Osteocyte (in vitro differentiated cells): ENCODE measurements around the gene GTSE1. TPM values are rescaled to one million over a fixed set of nuclear protein-coding genes. Genes with fewer than 3 reads are reported as not detected.

Experiments used
- DNase-seq: peaks from one replicate; pipeline ENCODE4 v3.0.0; 2021; ENCODE audit warnings: mixed read lengths; ENCODE audit not compliant: unreplicated experiment; ENCODE audit errors: extremely low spot score
- H3K27ac Mint-ChIP-seq: one replicate; pipeline ENCODE4 v1.8.0; 2021; ENCODE audit warnings: mild to moderate bottlenecking, mixed read lengths; ENCODE audit not compliant: unreplicated experiment
- H3K27me3 Mint-ChIP-seq: one replicate; pipeline ENCODE4 v1.8.0; 2021; ENCODE audit warnings: mixed read lengths; ENCODE audit not compliant: unreplicated experiment
- H3K36me3 Mint-ChIP-seq: one replicate; pipeline ENCODE4 v1.8.0; 2021; ENCODE audit warnings: mixed read lengths; ENCODE audit not compliant: unreplicated experiment
- H3K4me1 Mint-ChIP-seq: one replicate; pipeline ENCODE4 v1.8.0; 2021; ENCODE audit warnings: mixed read lengths; ENCODE audit not compliant: unreplicated experiment
- H3K4me3 Mint-ChIP-seq: one replicate; pipeline ENCODE4 v1.8.0; 2021; ENCODE audit warnings: mild to moderate bottlenecking, moderate library complexity, mixed read lengths; ENCODE audit not compliant: unreplicated experiment
- H3K9me3 Mint-ChIP-seq: one replicate; pipeline ENCODE4 v1.8.0; 2021; ENCODE audit warnings: mixed read lengths; ENCODE audit not compliant: unreplicated experiment
- CTCF ChIP-seq: fragments of 200-600 bp; sonication (generic); IDR thresholded peaks from 2 replicates; pipeline ENCODE4 v1.5.0; 2021; ENCODE audit warnings: antibody characterized with exemption, mild to moderate bottlenecking, moderate library complexity
- total RNA-seq: library from RNA; stranded (reverse); gene quantifications from 2 replicates; pipeline ENCODE4 v1.2.1, GENCODE V29; 2021

Gene GTSE1
- total RNA-seq, 1 donor from 2014 or later = 9.4 TPM

GRCh38 chr22:46353483-46354105, 56.9 kb downstream of the GTSE1 start:
- Mint-ChIP-seq H3K27ac (no peak overlapping the region), H3K36me3 (peaks cover 25% of the 10 kb centered on the region), H3K27me3 (no peaks in the 10 kb centered on the region), H3K4me1 (peaks cover 6% of the 10 kb centered on the region), H3K4me3 (no peak overlapping the region), H3K9me3 (no peaks in the 10 kb centered on the region)
- DNase-seq = no peak
- TF ChIP-seq CTCF = no peak

DNA sequence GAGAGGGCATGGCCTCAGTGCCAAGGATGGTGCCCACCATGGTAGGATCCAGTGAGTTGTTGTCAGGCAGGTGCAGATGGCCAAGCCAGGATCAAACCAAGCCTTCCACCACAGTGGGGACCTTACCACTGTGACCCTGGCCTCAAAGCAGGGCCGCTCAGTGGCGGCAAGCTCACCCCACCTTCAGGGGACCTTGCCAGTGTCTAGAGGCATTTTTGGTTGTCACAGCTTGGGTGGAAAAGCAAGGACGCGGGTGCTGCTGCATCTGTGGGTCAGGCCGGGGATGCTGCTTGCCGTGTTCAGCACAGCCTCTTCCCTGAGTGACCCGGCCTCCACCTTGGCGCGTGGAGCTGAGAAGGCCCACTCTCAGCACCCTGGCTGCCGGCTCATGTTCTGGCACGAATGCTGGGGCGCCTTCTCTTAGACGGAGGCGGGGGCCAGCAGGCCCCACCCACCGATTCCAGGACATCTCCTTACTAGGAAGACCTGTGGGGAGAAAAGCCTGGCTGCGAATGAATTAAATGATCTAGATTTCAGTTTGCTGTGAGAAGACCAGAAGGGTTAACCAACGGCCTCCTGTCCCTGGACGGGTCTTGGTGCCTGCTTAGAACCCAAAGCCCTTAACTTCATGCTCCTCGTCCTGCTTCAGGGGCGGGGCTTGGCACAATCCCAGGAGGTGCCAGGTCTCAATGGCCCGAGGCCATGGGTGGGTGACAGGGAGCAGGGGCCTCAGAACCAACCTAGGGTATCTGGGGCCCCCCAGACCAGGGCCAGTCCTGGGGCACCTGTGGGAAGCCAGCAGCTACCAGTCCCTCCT, 57.7 kb downstream of the GTSE1 start:
- Mint-ChIP-seq H3K4me3 (no peak overlapping the region), H3K36me3 (peaks cover 26% of the 10 kb centered on the region), H3K4me1 (peaks cover 6% of the 10 kb centered on the region), H3K27me3 (no peaks in the 10 kb centered on the region), H3K27ac (no peak overlapping the region), H3K9me3 (no peaks in the 10 kb centered on the region)
- no peak for DNase-seq
- TF ChIP-seq CTCF = no peak

DNA sequence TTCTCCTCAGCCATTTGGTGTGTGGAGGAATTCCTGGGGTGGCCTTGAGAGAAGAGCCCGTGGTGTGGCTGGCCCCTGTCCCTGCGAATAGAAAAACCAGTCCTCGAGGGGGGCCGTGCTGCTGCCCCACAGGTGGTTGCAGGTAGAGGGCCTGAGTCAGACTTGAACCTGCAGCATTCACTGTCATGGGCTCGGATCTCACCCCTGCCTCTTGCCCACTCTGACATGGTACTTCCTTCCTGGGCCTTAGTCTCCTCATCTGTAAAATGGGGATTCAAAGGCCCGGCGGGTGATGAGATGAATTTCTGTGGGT, 58.3 kb downstream of the GTSE1 start:
- Mint-ChIP-seq H3K27me3 (no peaks in the 10 kb centered on the region), H3K4me1 (peaks cover 6% of the 10 kb centered on the region), H3K4me3 (no peak overlapping the region), H3K9me3 (no peaks in the 10 kb centered on the region), H3K36me3 (peaks cover 22% of the 10 kb centered on the region), H3K27ac (no peak overlapping the region)
- no peak for DNase-seq
- no peak for TF ChIP-seq CTCF

DNA sequence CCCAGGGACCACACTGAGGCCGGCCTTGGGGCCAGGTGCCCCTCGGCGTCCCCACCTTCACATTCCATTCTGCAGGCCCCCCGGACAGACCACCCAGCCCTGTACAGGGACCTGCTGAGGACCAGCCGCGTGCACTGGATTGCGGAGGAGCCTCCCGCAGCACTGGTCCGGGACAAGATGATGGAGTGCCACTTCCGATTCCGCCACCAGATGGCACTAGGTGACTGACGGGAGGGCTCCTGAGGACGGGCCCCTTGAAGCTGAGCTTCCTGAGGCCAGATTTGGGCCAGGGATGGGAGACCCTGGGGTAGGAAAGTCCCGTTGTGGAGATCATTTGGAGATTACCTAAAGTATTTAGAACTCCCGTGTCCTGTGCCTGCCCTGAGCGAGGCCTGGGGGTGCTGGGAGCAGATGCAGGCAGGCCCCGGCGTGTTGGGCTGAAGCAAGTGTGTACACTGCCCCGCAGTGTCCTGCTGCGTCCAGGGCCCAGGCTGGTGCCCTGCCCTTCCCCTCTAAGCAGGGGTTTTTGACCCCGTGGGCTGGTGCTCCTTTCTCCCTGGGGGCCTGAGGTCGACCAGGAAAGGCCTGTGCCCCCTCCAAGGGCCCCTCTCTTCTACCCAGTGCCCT, 58.8 kb downstream of the GTSE1 start:
- TF ChIP-seq CTCF = peak; percentile 90
- H3K4me3 Mint-ChIP-seq = no peak overlapping the region
- DNase-seq = peak; percentile 92
- no peak overlapping the region for H3K27ac Mint-ChIP-seq
- peaks cover 6% of the 10 kb centered on the region for H3K4me1 Mint-ChIP-seq
- H3K36me3 Mint-ChIP-seq = peaks cover 23% of the 10 kb centered on the region
- no peaks in the 10 kb centered on the region for H3K27me3 Mint-ChIP-seq
- H3K9me3 Mint-ChIP-seq = no peaks in the 10 kb centered on the region

- no peak for TF ChIP-seq CTCF
- Mint-ChIP-seq H3K4me1 (peaks cover 6% of the 10 kb centered on the region), H3K27ac (no peak overlapping the region), H3K9me3 (no peaks in the 10 kb centered on the region), H3K4me3 (no peak overlapping the region), H3K27me3 (no peaks in the 10 kb centered on the region), H3K36me3 (peaks cover 20% of the 10 kb centered on the region)
- DNase-seq = no peak
These were observed 59.4 kb downstream of the GTSE1 start for GRCh38 chr22:46355996-46356471.
